Breast epithelium (tissue), 4 donors: ENCODE measurements around the gene ATP2B3. TPM values are rescaled to one million over a fixed set of nuclear protein-coding genes. Genes with fewer than 3 reads are reported as not detected.

Experiments used
- DNase-seq, 2 donors: peaks; one replicate each; pipeline ENCODE4 v3.0.0-alpha.2; 2019; ENCODE audit warnings: low spot score in 2 of 2
- H3K27ac ChIP-seq, 2 donors: fragments of 200-600 bp; sonication (generic) in 1 of 2; one replicate each; pipeline ENCODE4 v1.5.1; 2016 to 2019; ENCODE audit warnings: mild to moderate bottlenecking in 1 of 2
- H3K27me3 ChIP-seq, 2 donors: fragments of 200-600 bp; sonication (generic) in 1 of 2; one replicate each; pipeline versions ENCODE4 v1.5.1 to v1.6.0; 2017 to 2019; ENCODE audit warnings: control low read depth in 1 of 2, mild to moderate bottlenecking in 1 of 2
- H3K36me3 ChIP-seq: fragments of 200-600 bp; one replicate; pipeline ENCODE4 v1.5.1; 2019
- H3K4me1 ChIP-seq, 2 donors: fragments of 200-600 bp; sonication (generic); one replicate each; pipeline ENCODE4 v1.5.1; 2016 to 2019; ENCODE audit warnings: control low read depth in 1 of 2
- H3K4me3 ChIP-seq, 3 donors: fragments of 200-600 bp; sonication (generic); 1 replicate in 2 of 3; 2 replicates in 1 of 3; pipeline ENCODE4 v1.5.1; 2016 to 2019; ENCODE audit warnings: mild to moderate bottlenecking in 3 of 3, moderate library complexity in 2 of 3
- H3K9me3 ChIP-seq, 2 donors: fragments of 200-600 bp; sonication (generic) in 1 of 2; one replicate each; pipeline ENCODE4 v1.5.1; 2016 to 2019; ENCODE audit warnings: control low read depth in 1 of 2
- CTCF ChIP-seq, 3 donors: fragments of 450-650 bp; IDR thresholded peaks; one replicate each; pipeline ENCODE4 v1.5.1; 2016 to 2017; ENCODE audit warnings: antibody characterized with exemption in 3 of 3, mild to moderate bottlenecking in 3 of 3, moderate library complexity in 3 of 3
- POLR2A ChIP-seq: fragments of 450-650 bp; IDR thresholded peaks from one replicate; pipeline ENCODE4 v1.6.1; 2016; ENCODE audit warnings: antibody characterized with exemption, mild to moderate bottlenecking, moderate library complexity
- POLR2AphosphoS5 ChIP-seq, 3 donors: sonication (generic); formaldehyde crosslinking; IDR thresholded peaks; one replicate each; pipeline ENCODE4 v1.6.1; 2017; ENCODE audit warnings: antibody characterized with exemption in 3 of 3
- intact Hi-C: fragments of 100-400 bp; cut with DNase I; formaldehyde crosslinking; loops from one replicate; pipeline ENCODE4 v1.15.1; 2023; ENCODE audit warnings: low total_unique reads
- total RNA-seq, 3 donors: library from RNA; depleted of rRNA; stranded (reverse); fragments of >200 nt; gene quantifications; one replicate each; pipeline ENCODE4 v1.1.0, GENCODE V29; 2016

The ATP2B3 gene
- total RNA-seq, 3 donors from 2014 or later = not detected

- no peak overlapping the region for H3K27ac ChIP-seq
- H3K4me1 ChIP-seq = no peaks in the 10 kb centered on the region
- DNase-seq = no peak
- peaks cover 0 to 41% of the 10 kb centered on the region in 2 donors for H3K27me3 ChIP-seq
- H3K36me3 ChIP-seq = no peaks in the 10 kb centered on the region
- no peak for TF ChIP-seq POLR2A
- no peak for TF ChIP-seq CTCF (IDR thresholded peaks at IDR 0.05)
- no peak for TF ChIP-seq POLR2AphosphoS5 (IDR thresholded peaks at IDR 0.05)
- no peaks in the 10 kb centered on the region for H3K9me3 ChIP-seq
- intact Hi-C loops = no loop called here
- no peak overlapping the region for H3K4me3 ChIP-seq
These were observed 66.0 kb downstream of the ATP2B3 start for GRCh38 chrX:153583433-153583832.

DNA sequence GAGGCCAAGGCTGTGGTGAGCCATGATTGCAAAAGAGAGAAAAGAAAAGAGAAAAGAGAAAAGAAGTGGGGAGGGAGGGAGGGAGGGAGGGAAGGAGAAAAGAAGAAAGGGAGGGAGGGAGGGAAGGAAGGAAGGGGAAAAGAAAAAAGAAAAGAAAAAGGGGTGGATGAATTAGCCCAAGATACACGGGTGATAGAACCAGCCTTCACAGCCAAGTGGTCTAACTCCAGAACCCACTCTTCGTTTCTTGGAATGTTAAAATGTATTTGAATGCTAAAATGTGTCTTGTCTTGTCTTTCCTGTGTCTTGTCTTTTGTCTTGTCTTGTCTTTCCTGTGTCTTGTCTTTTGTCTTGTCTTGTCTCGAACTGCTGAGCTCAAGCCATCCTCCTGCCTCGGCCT, 68.4 kb downstream of the ATP2B3 start:
- no peak for TF ChIP-seq POLR2A
- no peak for TF ChIP-seq POLR2AphosphoS5 (IDR thresholded peaks at IDR 0.05)
- no peak for TF ChIP-seq CTCF (IDR thresholded peaks at IDR 0.05)
- Histone ChIP-seq H3K36me3 (no peaks in the 10 kb centered on the region), H3K4me3 (no peak overlapping the region), H3K27ac (no peak overlapping the region), H3K27me3 (peaks cover 0 to 37% of the 10 kb centered on the region in 2 donors), H3K4me1 (no peaks in the 10 kb centered on the region), H3K9me3 (no peaks in the 10 kb centered on the region)
- intact Hi-C loops = no loop called here
- no peak for DNase-seq

- Histone ChIP-seq H3K4me1 (no peaks in the 10 kb centered on the region), H3K27ac (no peak overlapping the region), H3K4me3 (no peak overlapping the region), H3K27me3 (peaks cover 0 to 34% of the 10 kb centered on the region in 2 donors), H3K36me3 (no peaks in the 10 kb centered on the region), H3K9me3 (no peaks in the 10 kb centered on the region)
- no peak for TF ChIP-seq CTCF (IDR thresholded peaks at IDR 0.05)
- TF ChIP-seq POLR2AphosphoS5 (IDR thresholded peaks at IDR 0.05) = no peak
- TF ChIP-seq POLR2A = no peak
- no peak for DNase-seq
- intact Hi-C loops = no loop called here
These were observed 69.9 kb downstream of the ATP2B3 start for GRCh38 chrX:153587342-153587741.

- peaks cover 0 to 34% of the 10 kb centered on the region in 2 donors for H3K27me3 ChIP-seq
- TF ChIP-seq POLR2AphosphoS5 (IDR thresholded peaks at IDR 0.05) = no peak
- TF ChIP-seq POLR2A = no peak
These were observed 70.8 kb downstream of the ATP2B3 start for GRCh38 chrX:153588021-153588781.

DNA sequence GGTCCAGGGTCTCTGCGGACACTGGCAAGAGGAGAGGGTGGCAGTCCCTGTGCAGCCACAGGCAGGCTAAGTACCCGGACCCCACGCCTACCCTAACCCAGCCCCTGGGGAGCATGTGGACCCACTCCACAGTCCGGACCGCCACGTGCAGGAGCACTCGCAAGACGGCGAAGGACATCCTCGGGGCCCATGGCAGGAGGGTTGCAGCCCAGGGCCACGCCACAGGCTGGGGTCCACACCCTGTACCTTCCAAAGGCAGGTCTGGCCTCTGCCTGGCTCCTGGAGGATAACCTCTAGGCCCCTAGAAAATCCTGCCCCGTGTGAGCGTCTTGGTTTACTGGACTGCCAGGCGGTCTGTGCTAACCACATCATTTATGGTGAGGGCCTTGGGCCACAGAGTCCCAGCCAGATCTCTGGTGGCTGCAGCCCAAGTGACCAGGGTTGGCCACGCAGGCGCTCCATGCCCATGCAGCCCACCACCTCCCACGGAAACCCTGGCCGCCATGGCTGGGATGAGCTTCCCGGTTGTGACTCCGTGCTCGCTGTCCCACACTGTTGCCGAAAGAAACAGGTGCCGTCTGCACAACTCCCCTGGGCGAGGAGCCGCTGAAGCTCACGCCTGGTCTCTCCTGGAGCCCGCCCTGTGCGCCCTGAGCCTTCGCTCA, 71.5 kb downstream of the ATP2B3 start:
- no peaks in the 10 kb centered on the region for H3K36me3 ChIP-seq
- no peaks in the 10 kb centered on the region for H3K4me1 ChIP-seq
- H3K4me3 ChIP-seq = no peak overlapping the region
- no peak overlapping the region for H3K27ac ChIP-seq
- H3K9me3 ChIP-seq = no peaks in the 10 kb centered on the region
- DNase-seq = no peak
- peaks cover 0 to 37% of the 10 kb centered on the region in 2 donors for H3K27me3 ChIP-seq
- intact Hi-C loops = no loop called here
- TF ChIP-seq POLR2A (no peak), CTCF (IDR thresholded peaks at IDR 0.05) (no peak), POLR2AphosphoS5 (IDR thresholded peaks at IDR 0.05) (no peak)

More at GRCh38 chrX:153588021-153588781, 70.8 kb downstream of the ATP2B3 start:
- Histone ChIP-seq H3K9me3 (no peaks in the 10 kb centered on the region), H3K27ac (no peak overlapping the region), H3K4me1 (no peaks in the 10 kb centered on the region), H3K36me3 (no peaks in the 10 kb centered on the region), H3K4me3 (no peak overlapping the region)
- no peak for DNase-seq
- intact Hi-C loops = no loop called here
